GM12878 (cell line): Measurements from ENCODE around the gene ANAPC15. TPM values are rescaled to one million over a fixed set of nuclear protein-coding genes. Genes with fewer than 3 reads are reported as not detected.
A peak's percentile ranks its signal among the peaks of the same experiment; 100 is the strongest.

Experiments used
- ASH2L ChIP-seq: fragments of 300-600, 200-600 bp; sonication (generic); IDR thresholded peaks from 2 replicates; pipeline ENCODE4 v1.6.1; 2017; ENCODE audit warnings: low read depth, mild to moderate bottlenecking, borderline replicate concordance
- ATF3 ChIP-seq: IDR thresholded peaks from 2 replicates; pipeline ENCODE4 v1.6.1; 2011; ENCODE audit warnings: low read depth, mild to moderate bottlenecking, low read length, moderate library complexity, borderline replicate concordance; ENCODE audit errors: extremely low read depth
- BRCA1 ChIP-seq: IDR thresholded peaks from 2 replicates; pipeline ENCODE4 v1.6.1; 2011; ENCODE audit warnings: low read depth, low read length, improper control_type of control experiment
- CTCF ChIP-seq, 3 experiments: IDR thresholded peaks in 2 of 3; conservative IDR thresholded peaks in 1 of 3; 2 replicates each; pipeline ENCODE4 v1.5.1; 2011; ENCODE audit warnings: low read depth in 3 of 3, low read length in 3 of 3, mild to moderate bottlenecking in 3 of 3, control low read depth in 2 of 3, moderate library complexity in 2 of 3, inconsistent platforms in 1 of 3, mixed read lengths in 1 of 3; ENCODE audit not compliant: control insufficient read depth in 2 of 3, insufficient read depth in 1 of 3; ENCODE audit errors: extremely low read depth in 1 of 3
- E2F4 ChIP-seq: IDR thresholded peaks from 2 replicates; pipeline ENCODE4 v1.6.1; 2012; ENCODE audit warnings: low read depth, low read length, improper control_type of control experiment
- ESRRA ChIP-seq: IDR thresholded peaks from 2 replicates; pipeline ENCODE4 v1.6.1; 2012; ENCODE audit warnings: mild to moderate bottlenecking, low read length, improper control_type of control experiment
- EZH2 ChIP-seq: IDR thresholded peaks from 2 replicates; pipeline ENCODE4 v1.6.1; 2012; ENCODE audit warnings: low read depth, mild to moderate bottlenecking, control low read depth, inconsistent platforms, low read length, borderline replicate concordance; ENCODE audit not compliant: control insufficient read depth
- IKZF2 ChIP-seq, 2 experiments: fragments of 450-650 bp; IDR thresholded peaks; 2 replicates each; pipeline ENCODE4 v1.6.1; 2017; ENCODE audit warnings: mild to moderate bottlenecking in 2 of 2, moderate library complexity in 2 of 2
- MTA2 ChIP-seq: fragments of 450-650 bp; IDR thresholded peaks from 2 replicates; pipeline ENCODE4 v1.6.1; 2016; ENCODE audit warnings: low read depth, mild to moderate bottlenecking, moderate library complexity
- RBBP5 ChIP-seq: fragments of 200-600 bp; sonication (generic); conservative IDR thresholded peaks from 2 replicates; pipeline ENCODE4 v1.6.1; 2016
- RFX5 ChIP-seq: IDR thresholded peaks from 2 replicates; pipeline ENCODE4 v1.6.1; 2011; ENCODE audit warnings: low read depth, low read length, improper control_type of control experiment
- SIX5 ChIP-seq: IDR thresholded peaks from 2 replicates; pipeline ENCODE4 v1.6.1; 2011; ENCODE audit warnings: mild to moderate bottlenecking, low read depth, low read length, moderate library complexity; ENCODE audit not compliant: severe bottlenecking
- SMAD1 ChIP-seq: fragments of 450-650 bp; IDR thresholded peaks from 2 replicates; pipeline ENCODE4 v1.6.1; 2018; ENCODE audit warnings: mild to moderate bottlenecking, low read depth; ENCODE audit not compliant: partially characterized antibody
- SRF ChIP-seq, 2 experiments: IDR thresholded peaks; 2 replicates each; pipeline ENCODE4 v1.6.1; 2011; ENCODE audit warnings: low read depth in 2 of 2, low read length in 2 of 2, mild to moderate bottlenecking in 1 of 2, moderate library complexity in 1 of 2
- STAT1 ChIP-seq: fragments of 450-650 bp; conservative IDR thresholded peaks from 2 replicates; pipeline ENCODE4 v1.6.1; 2014; ENCODE audit warnings: antibody characterized with exemption, mild to moderate bottlenecking
- TARDBP ChIP-seq: IDR thresholded peaks from 2 replicates; pipeline ENCODE4 v1.6.1; 2016; ENCODE audit warnings: borderline replicate concordance
- TBL1XR1 ChIP-seq: IDR thresholded peaks from 2 replicates; pipeline ENCODE4 v1.6.1; 2012; ENCODE audit warnings: low read depth, low read length, improper control_type of control experiment
- TCF7 ChIP-seq: IDR thresholded peaks from 2 replicates; pipeline ENCODE4 v1.6.1; 2014; ENCODE audit warnings: antibody characterized with exemption, borderline replicate concordance
- USF2 ChIP-seq: IDR thresholded peaks from 2 replicates; pipeline ENCODE4 v1.6.1; 2011; ENCODE audit warnings: low read depth, low read length, improper control_type of control experiment, borderline replicate concordance
- ZBTB11 ChIP-seq: fragments of 450-650 bp; formaldehyde crosslinking; IDR thresholded peaks from 2 replicates; pipeline ENCODE4 v1.5.0; 2022; ENCODE audit warnings: mild to moderate bottlenecking, missing genetic modification characterization
- polyA plus RNA-seq, 11 experiments: library from polyadenylated mRNA; depleted of rRNA in 4 of 11; unstranded in 6 of 11; stranded (reverse) in 5 of 11; fragments of >200 nt; fragmentation: Nextera tagmentation in 4 of 11; fragmentation: Illumina TruSeq in 1 of 11; extraction: Ambion mirVana in 4 of 11; extraction: Trizol in 1 of 11; gene quantifications; 1 replicate in 1 of 11; 2 replicates in 10 of 11; pipeline versions ENCODE4 v1.2.1 to v1.2.3, GENCODE V29; 2011 to 2016; ENCODE audit warnings: inconsistent platforms in 2 of 11, missing spikeins in 2 of 11, low read depth in 1 of 11
- total RNA-seq, 4 experiments: library from RNA; depleted of rRNA in 3 of 4; stranded (reverse); fragments of >200 nt in 3 of 4; fragmentation: Illumina TruSeq in 1 of 4; extraction: Trizol in 1 of 4; gene quantifications; 2 replicates each; pipeline versions ENCODE4 v1.2.1 to v1.2.3, GENCODE V29; 2013 to 2021

The ANAPC15 gene
- total and polyA plus RNA-seq, 10 of the 15 experiments (the other 5 are each of a cell fraction or from before 2014, with no cell fraction given) = 83.4 to 372 (median 103) TPM

- TF ChIP-seq USF2 (peak; percentile 98), IKZF2 (IDR thresholded peaks at IDR 0.05) (peak in 1 of 2 experiments; percentile 28; a peak in 1 of 4 replicates), ESRRA (no peak), CTCF (IDR thresholded peaks at IDR 0.05 in 2 of 3, conservative IDR thresholded peaks at IDR 0.05 in 1 of 3; ENCODE audit: control insufficient read depth in 2 of 3, extremely low read depth in 1 of 3, insufficient read depth in 1 of 3, low read depth in 3 of 3, low read length in 3 of 3) (peak; percentile 20 to 48 (median 40); a peak in 5 of 6 replicates), ZBTB11 (peak; percentile 60), ASH2L (no peak), E2F4 (no peak), MTA2 (no peak), BRCA1 (no peak), ATF3 (peak; percentile 96), STAT1 (no peak), SIX5 (peak; percentile 25), TARDBP (peak; percentile 68; the same call in 1 of the 2 replicates), TCF7 (no peak), EZH2 (no peak), RBBP5 (no peak; the same call in 1 of the 2 replicates), TBL1XR1 (peak; percentile 8; the same call in 1 of the 2 replicates), SRF (IDR thresholded peaks at IDR 0.05; ENCODE audit: low read depth in 2 of 2, low read length in 2 of 2) (no peak), SMAD1 (no peak), RFX5 (no peak)
These were observed 9.3 kb downstream of the ANAPC15 start, which contains the start of gene LAMTOR1 (continued) for GRCh38 chr11:72102946-72103753.
